GM18861 (cell line): ENCODE data around the gene MYL12A.
"Not testable (repeated sequence)": the region's sequence is repeated elsewhere in the genome, so short reads cannot be mapped to it uniquely, and the experiment has no call there.

Experiments used
- ATAC-seq: cut with Tn5 transposase; IDR thresholded peaks from one replicate; pipeline ENCODE4 v1.9.1; 2021; ENCODE audit not compliant: unreplicated experiment

The MYL12A gene

GRCh38 chr18:3247240-3248061 lies at the start of gene MYL12A:
MYL12A (plus strand) TSS chr18:3247801; CDS start chr18:3253248, 5,447 bp downstream.
- ATAC-seq = peak; percentile 61

DNA sequence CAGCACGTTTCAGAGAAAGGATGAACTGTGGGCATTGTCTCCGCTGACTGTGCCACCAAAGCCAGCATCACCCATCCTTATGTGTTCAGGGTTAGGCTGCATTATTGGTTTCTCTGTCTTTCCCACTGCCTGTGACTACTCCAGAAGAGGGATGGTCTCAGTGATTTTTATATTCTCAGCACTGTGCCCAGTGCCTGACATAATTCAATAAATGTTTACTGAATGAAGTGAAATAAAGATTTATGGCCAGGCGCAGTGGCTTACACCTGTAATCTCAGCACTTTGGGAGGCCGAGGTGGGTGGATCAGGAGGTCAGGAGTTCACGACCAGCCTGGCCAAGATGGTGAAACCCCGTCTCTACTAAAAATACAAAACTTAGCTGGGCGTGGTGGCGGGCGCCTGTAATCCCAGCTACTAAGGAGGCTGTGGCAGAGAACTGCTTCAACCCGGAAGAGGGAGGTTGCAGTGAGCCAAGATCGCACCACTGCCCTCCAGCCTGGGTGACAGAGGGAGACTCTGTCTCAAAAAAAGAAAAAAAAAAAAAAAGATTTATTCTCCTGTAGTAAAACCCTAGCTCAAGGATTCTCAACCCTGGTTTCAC lies 49.2 kb upstream of the MYL12A start:
- not testable (repeated sequence) for ATAC-seq

DNA sequence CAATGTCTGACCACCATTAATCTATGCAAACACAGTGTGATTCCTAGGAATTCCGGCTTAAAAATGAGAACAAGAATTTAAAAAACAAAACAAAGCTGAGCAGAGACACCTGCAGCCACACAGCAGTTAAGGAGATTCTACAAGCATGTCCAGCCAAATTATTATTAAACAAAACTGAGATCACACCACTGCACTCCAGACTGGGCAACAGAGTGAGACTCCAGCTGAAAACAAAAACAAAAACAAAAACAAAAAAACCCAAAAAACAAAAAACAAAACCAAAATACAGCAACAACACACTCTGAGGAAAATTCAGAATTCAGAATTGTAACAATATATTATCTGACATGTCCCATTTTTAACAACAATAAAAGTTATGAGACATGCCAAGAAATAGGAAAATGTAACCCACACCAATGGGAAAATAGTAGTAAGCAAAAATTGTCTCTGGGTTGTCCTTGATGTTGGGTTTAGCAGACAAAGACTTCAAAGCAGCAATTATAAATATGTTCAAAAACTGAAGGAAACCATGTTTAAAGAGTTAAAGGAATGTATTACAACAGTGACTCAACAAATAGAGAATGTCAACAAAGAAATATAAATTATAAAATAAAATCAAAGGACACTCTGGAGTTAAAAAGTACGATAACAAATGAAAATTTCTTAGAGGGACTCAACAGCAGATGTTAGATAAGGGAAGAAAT lies 47.5 kb upstream of the MYL12A start:
- ATAC-seq = no peak

GRCh38 chr18:3205239-3205638 lies 42.4 kb upstream of the MYL12A start:
- no peak for ATAC-seq

GRCh38 chr18:3207565-3207964 lies 40.0 kb upstream of the MYL12A start:
- no peak for ATAC-seq

DNA sequence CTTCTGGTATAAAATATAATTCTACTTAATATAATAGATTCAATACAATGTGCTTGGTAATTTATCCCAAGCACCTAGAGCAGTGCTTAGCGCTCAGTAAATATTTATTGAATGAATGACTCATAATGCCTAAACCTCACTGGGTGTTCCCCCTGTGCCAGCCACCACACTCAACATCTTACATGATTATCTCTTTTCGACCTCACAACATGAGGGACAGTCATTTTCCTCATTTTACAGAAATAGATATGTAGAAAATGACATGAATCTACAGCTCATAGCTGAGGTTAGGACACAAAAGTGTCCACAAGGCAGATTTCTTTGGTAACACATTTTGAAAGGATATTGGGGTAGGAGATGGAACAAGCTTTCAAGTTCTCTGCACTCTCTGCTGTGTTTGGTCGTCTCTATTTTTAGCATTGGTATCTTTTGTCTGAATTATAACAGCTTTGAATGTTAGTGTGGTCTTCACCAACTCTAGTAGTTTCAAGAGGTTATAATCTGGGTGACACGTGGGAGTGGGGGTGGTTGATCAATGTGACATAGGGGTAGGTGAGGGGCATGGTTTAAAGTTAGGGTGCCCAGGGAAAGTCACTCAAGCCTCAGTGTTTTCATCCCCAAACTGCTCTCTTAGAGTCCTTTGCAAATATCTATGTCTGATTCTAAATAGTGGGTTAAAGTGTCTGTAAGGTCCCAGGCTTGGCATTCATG lies 37.6 kb upstream of the MYL12A start:
- ATAC-seq = peak; percentile 85

DNA sequence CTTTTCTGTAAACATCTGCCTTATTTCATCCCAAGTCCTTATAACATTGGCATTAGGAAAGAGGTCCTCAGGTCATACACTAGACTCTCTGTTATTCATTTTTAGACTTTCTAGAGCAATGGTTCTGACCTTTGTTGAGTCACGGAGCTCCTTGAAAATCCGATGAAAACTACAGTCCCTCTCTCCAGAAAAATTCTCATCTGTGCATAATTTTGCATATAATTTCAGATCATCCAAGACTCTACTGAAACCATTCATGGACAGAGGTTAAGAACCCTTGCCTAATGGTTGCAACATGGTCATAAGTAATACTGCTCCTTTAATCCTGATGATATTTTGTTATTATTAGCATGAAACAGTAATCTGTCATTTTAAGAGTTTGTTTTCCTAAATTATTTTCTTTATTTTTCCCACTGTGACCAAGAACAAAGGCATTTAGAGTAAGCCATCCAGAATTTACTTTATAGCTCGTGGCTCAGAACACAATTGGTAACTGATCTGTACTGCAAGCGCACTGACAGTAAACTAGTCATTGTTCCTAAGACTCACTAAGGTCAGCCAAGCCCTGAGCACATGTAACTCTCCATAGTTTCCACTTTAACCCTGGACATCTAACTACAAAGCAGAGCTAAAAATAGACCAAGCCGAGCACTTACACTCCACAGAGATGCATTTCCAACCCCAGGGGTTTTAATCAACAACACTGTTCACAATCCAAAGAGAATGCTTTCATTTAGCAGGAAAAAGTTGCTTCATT lies 36.2 kb upstream of the MYL12A start:
- ATAC-seq = no peak

- no peak for ATAC-seq
Measured at GRCh38 chr18:3212657-3213056, 34.9 kb upstream of the MYL12A start.

GRCh38 chr18:3213300-3214059 lies 34.1 kb upstream of the MYL12A start:
- no peak for ATAC-seq

- ATAC-seq = no peak
Measured at GRCh38 chr18:3214855-3215637, 32.6 kb upstream of the MYL12A start.

GRCh38 chr18:3216987-3217386 lies 30.6 kb upstream of the MYL12A start:
- no peak for ATAC-seq

DNA sequence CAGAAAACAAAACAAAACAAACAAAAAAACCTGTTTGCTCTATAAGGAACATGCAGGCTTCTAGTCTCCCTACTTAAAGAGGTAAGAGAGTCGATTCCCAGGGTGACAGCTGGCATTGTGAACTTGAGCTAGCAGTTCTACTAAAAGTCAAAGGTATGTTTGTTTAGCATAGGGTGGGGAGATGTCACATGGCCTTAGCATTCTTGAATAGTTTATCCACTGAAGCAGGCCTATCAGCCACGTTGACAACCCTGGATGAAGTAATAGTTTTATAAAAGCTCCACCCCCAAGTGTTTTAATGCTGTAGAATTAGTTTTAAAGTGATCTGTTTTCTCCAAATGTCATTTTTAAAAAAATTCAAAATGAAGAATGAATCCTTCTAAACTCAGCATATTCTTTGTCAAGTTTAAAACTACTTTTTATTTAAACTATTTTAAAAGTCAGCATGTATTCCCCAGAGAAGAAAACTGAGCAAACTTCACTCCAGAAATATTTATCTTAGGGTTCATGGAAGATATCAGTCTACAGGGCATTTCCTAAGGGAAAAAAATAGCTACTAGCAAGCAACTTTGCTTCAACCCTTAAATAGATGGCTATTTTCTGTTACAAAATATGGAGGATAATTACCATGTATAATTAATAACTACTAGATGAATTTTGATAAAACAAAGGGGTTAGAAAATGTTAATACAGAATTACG lies 29.5 kb upstream of the MYL12A start:
- ATAC-seq = no peak

DNA sequence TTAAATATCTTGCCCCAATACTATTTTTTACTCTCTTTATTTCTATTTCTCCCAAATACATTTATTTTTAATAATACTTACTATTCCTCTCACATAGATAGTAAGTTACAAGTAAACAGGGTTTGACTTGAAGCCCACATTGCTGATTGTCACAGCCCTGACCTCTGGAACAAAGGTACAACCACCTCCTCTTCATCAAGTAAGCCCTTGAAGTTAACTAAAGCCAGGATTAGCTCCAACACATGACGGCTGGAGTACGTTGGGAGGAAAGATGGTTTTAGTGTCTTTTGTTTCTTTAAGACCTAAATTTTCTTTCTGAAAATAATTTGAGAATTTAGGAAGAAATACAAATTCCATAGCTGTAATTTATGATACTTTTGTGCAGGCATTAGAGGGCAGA lies 28.8 kb upstream of the MYL12A start:
- no peak for ATAC-seq

DNA sequence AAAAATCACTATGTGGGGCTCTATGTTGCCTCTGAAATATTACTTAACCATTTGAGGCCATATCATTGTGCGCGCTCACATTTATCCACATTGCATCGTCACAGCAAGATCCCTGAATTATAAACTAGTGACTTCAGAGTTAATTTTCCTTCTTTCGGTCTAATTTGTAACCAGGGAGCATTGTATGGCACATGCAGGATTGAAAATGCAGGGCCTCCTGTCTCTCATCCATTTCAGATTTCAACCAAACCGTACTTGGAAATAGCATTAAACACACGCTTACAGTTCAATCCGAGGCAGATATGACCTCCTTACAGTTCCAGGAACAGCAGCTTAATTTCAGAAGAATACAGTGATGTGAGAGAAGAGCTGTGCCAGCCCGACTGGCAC lies 28.4 kb upstream of the MYL12A start:
- ATAC-seq = no peak

- ATAC-seq = no peak
Measured at GRCh38 chr18:3219631-3220335, 27.8 kb upstream of the MYL12A start, which contains the start of gene MYOM1. MYOM1 (minus strand) TSS chr18:3219968; CDS start chr18:3215223, 4,745 bp downstream.

- not testable (repeated sequence) for ATAC-seq
Measured at GRCh38 chr18:3220868-3221267, 26.7 kb upstream of the MYL12A start.

GRCh38 chr18:3221496-3221895 lies 26.1 kb upstream of the MYL12A start:
- ATAC-seq = no peak

DNA sequence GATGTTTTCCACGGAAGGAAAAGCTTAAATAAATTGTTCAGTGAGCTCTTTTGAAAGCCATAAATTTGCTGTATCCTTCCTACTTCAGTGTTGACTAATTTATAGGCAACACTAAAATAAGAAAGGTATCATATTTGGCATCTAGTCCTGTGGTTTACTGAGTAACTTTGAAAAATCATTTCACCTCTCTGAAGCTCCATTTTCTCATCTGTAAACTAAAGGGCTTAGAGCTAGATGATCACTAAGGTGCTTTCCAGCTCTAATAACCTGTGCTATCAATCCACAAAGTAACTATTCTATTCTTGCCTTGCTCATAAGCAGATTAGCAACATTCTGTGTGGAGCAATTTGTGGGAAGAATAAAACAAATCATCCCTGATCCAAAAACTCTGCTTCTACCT lies 24.2 kb upstream of the MYL12A start:
- ATAC-seq = no peak
